Esophagus muscularis mucosa (tissue), 4 donors: ENCODE data around the gene CYBA. TPM values are rescaled to one million over a fixed set of nuclear protein-coding genes. Genes with fewer than 3 reads are reported as not detected.

Experiments
- DNase-seq: peaks from one replicate; pipeline ENCODE4 v3.0.0-alpha.2; 2017; ENCODE audit errors: extremely low spot score
- H3K27ac ChIP-seq, 4 donors: fragments of 200-600 bp; sonication (generic); replicated peaks in 1 of 4; 1 replicate in 3 of 4; 2 replicates in 1 of 4; pipeline ENCODE4 v1.5.1; 2016 to 2019; ENCODE audit warnings: mild to moderate bottlenecking in 1 of 4
- H3K27me3 ChIP-seq, 4 donors: fragments of 200-600 bp; sonication (generic); one replicate each; pipeline versions ENCODE4 v1.5.1 to v1.6.0; 2016 to 2019
- H3K36me3 ChIP-seq, 4 donors: fragments of 200-600 bp; sonication (generic); one replicate each; pipeline ENCODE4 v1.5.1; 2016 to 2019
- H3K4me1 ChIP-seq, 4 donors: fragments of 200-600 bp; sonication (generic); one replicate each; pipeline ENCODE4 v1.5.1; 2016 to 2019
- H3K4me3 ChIP-seq, 4 donors: fragments of 200-600 bp; sonication (generic); 1 replicate in 2 of 4; 2 replicates in 2 of 4; pipeline ENCODE4 v1.5.1; 2016 to 2019; ENCODE audit warnings: mild to moderate bottlenecking in 4 of 4, moderate library complexity in 1 of 4
- H3K9me3 ChIP-seq, 4 donors: fragments of 200-600 bp; sonication (generic); 1 replicate in 3 of 4; 2 replicates in 1 of 4; pipeline ENCODE4 v1.5.1; 2016 to 2019
- EP300 ChIP-seq: sonication (generic); formaldehyde crosslinking; IDR thresholded peaks from one replicate; pipeline ENCODE4 v1.6.1; 2017; ENCODE audit warnings: antibody characterized with exemption
- POLR2A ChIP-seq: fragments of 450-650 bp; IDR thresholded peaks from one replicate; pipeline ENCODE4 v1.6.1; 2017; ENCODE audit warnings: antibody characterized with exemption, moderate library complexity, mild to moderate bottlenecking, low read depth
- POLR2AphosphoS5 ChIP-seq, 2 donors: sonication (generic); formaldehyde crosslinking; IDR thresholded peaks; one replicate each; pipeline ENCODE4 v1.6.1; 2017; ENCODE audit warnings: antibody characterized with exemption in 2 of 2
- WGBS: methylation state at CpG from one replicate; pipeline ENCODE4 v1.1.5; 2018; 5-methylcytosine and 5-hydroxymethylcytosine counted together
- intact Hi-C: fragments of 100-400 bp; cut with DNase I; formaldehyde crosslinking; loops from one replicate; pipeline ENCODE4 v1.15.1; 2023
- total RNA-seq, 4 donors: library from RNA; depleted of rRNA; stranded (reverse); fragments of >200 nt; gene quantifications; one replicate each; pipeline versions ENCODE4 v1.1.0 to v1.2.1, GENCODE V29; 2016
- TF ChIP-seq, protein P1 (sequence below), 3 experiments: fragments of 200-600 bp in 2 of 3; fragments of 450-650 bp in 1 of 3; sonication (generic) in 2 of 3; IDR thresholded peaks; one replicate each; pipeline ENCODE4 v1.5.1; 2017 to 2019; ENCODE audit warnings: antibody characterized with exemption in 3 of 3, mild to moderate bottlenecking in 2 of 3, moderate library complexity in 1 of 3

The CYBA gene
- total RNA-seq, 4 donors from 2014 or later: 46.5 to 156 (median 99.2) TPM

DNA sequence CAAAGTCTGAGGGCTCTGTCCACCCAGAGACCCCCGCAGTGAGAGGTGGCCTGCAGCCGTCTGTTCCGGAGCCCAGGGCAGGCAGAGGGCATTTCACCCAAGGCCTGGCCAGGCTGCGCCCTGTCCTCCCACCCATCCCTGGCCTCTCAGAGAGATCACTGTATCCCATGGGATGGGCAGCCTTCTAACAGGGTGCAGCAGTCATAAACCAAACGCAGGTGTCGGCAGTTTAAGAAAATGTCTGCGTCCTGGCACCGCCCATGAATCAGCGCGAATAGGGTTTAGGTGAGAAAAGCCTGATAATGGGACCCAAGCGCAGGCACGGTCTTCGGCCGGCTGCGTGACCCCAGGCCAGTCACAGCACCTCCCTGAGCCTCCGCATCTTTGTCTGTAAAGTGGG, 5.4 kb downstream of the CYBA start:
- Histone ChIP-seq H3K9me3 (no peaks in the 10 kb centered on the region), H3K27me3 (peaks cover 0 to 12% (median 3%) of the 10 kb centered on the region in 4 donors), H3K36me3 (peaks cover 0 to 8% (median 0%) of the 10 kb centered on the region in 4 donors), H3K27ac (no peak overlapping the region), H3K4me1 (peaks cover 7 to 14% (median 10%) of the 10 kb centered on the region in 4 donors), H3K4me3 (no peak overlapping the region)
- no peak for TF ChIP-seq EP300
- no peak for TF ChIP-seq POLR2A
- TF ChIP-seq POLR2AphosphoS5 (IDR thresholded peaks at IDR 0.05): no peak
- TF ChIP-seq, protein P1, sequence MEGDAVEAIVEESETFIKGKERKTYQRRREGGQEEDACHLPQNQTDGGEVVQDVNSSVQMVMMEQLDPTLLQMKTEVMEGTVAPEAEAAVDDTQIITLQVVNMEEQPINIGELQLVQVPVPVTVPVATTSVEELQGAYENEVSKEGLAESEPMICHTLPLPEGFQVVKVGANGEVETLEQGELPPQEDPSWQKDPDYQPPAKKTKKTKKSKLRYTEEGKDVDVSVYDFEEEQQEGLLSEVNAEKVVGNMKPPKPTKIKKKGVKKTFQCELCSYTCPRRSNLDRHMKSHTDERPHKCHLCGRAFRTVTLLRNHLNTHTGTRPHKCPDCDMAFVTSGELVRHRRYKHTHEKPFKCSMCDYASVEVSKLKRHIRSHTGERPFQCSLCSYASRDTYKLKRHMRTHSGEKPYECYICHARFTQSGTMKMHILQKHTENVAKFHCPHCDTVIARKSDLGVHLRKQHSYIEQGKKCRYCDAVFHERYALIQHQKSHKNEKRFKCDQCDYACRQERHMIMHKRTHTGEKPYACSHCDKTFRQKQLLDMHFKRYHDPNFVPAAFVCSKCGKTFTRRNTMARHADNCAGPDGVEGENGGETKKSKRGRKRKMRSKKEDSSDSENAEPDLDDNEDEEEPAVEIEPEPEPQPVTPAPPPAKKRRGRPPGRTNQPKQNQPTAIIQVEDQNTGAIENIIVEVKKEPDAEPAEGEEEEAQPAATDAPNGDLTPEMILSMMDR (IDR thresholded peaks at IDR 0.05): no peak
- intact Hi-C loops: no loop called here
- WGBS: 98% methylated on average over 16 of the region's 16 CpGs
- DNase-seq: no peak

DNA sequence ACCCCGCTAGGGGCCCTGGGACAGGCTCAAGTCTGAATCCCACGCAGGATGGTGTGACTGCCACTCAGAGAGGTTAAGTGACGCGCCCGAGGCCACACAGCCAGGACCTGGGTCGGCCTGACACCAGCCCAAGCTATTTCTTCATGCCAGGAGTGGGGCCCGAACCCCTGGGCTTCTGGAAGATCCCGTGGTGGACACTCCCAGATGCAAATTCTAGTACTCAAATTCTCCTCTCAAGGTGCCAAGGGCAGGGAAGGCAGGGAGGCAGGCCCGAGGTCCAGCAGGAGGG, 7.3 kb downstream of the CYBA start:
- Histone ChIP-seq H3K27me3 (peaks cover 0 to 29% (median 17%) of the 10 kb centered on the region in 4 donors), H3K4me3 (no peak overlapping the region), H3K27ac (no peak overlapping the region), H3K9me3 (no peaks in the 10 kb centered on the region), H3K4me1 (peaks cover 0 to 13% (median 0%) of the 10 kb centered on the region in 4 donors), H3K36me3 (peaks cover 0 to 8% (median 0%) of the 10 kb centered on the region in 4 donors)
- intact Hi-C loops: no loop called here
- TF ChIP-seq POLR2AphosphoS5 (IDR thresholded peaks at IDR 0.05): no peak
- no peak for TF ChIP-seq EP300
- no peak for TF ChIP-seq POLR2A
- TF ChIP-seq, protein P1 (IDR thresholded peaks at IDR 0.05): no peak
- DNase-seq: no peak
- WGBS: no CpG with 5 or more reads among the region's 9 CpGs

DNA sequence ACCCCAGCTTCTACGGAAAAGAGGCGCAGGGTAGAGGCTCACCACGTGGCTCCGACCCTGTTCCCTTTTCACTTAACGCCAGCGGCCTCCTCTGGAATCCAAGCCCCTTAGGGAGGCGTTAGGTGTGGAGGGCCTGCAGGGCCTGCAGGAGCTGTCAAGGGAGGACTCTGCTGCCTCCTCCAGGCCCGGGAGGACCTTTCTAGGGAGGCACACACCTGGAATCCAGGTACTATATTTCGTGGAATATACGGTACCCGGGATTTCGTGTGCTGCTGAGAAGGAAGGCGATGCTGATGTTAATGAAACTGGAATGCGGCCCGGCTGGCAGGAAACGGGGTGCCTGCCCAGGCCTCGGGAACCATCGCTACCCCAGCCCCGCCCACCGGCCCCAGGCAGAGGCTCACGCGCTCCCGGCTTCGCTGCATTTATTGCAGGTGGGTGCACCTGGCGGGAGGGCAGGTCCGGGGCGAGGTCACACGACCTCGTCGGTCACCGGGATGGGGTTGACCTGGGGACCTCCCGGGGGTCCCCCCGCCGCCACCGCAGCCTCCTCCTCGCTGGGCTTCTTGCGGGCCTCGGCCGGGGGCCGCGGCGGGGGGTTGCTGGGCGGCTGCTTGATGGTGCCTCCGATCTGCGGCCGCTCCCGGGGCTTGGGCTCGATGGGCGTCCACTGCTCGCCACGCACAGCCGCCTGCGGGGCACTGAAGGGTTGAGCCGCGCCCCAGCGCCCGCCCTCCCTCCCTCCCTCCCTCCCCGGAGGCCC, 7.8 kb downstream of the CYBA start:
- H3K9me3 ChIP-seq: no peaks in the 10 kb centered on the region
- no peak overlapping the region for H3K27ac ChIP-seq
- no peak for TF ChIP-seq EP300
- TF ChIP-seq, protein P1 (IDR thresholded peaks at IDR 0.05): no peak
- peaks cover 0 to 13% (median 0%) of the 10 kb centered on the region in 4 donors for H3K4me1 ChIP-seq
- H3K4me3 ChIP-seq: no peak overlapping the region
- peaks cover 0 to 8% (median 0%) of the 10 kb centered on the region in 4 donors for H3K36me3 ChIP-seq
- peaks cover 0 to 35% (median 22%) of the 10 kb centered on the region in 4 donors for H3K27me3 ChIP-seq
- 87% methylated on average over 35 of the region's 58 CpGs for WGBS
- no peak for DNase-seq
- intact Hi-C loops: no loop called here

DNA sequence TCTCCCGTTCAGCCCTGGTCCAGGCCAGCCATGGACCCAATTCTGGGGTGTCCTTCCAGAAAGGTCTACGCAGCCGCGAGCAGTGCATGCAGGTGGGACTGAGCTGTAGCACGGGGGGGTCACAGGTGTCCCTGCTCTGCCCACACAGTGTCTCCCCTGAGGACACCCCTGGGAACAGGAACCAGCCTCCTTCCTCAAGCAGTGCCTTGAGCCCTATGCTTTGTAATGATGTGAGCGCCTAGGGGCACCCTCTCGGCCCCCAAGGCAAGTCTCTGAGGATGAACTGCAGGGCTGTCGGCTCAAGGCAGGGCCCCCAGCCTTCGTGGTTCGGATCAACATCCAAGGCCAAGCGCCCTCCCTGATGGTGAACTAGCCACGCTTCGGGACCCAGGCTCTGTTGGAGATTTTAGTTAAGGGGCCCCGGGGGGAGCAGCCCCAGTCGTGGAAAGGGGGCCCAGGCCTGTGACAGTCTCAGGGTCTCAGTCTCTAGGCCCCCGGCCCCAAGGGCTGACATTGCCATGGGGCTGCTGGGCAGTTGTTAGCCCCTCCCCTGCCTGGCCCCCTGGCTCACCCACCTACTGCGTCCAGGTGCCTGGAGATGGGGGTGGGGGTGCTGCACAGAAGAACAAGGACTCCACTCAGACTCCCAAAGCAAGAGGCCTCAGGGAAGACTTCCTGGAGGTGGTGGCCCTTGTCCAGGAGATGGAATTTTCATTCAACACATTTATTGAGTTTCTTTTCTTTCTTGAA, 10.2 kb downstream of the CYBA start:
- no peak overlapping the region for H3K27ac ChIP-seq
- 62% methylated on average over 10 of the region's 17 CpGs for WGBS
- H3K36me3 ChIP-seq: peaks cover 0 to 8% (median 0%) of the 10 kb centered on the region in 4 donors
- peaks cover 0 to 58% (median 24%) of the 10 kb centered on the region in 4 donors for H3K27me3 ChIP-seq
- no peak for DNase-seq
- no peak for TF ChIP-seq POLR2A
- H3K4me3 ChIP-seq: no peak overlapping the region
- H3K9me3 ChIP-seq: no peaks in the 10 kb centered on the region
- H3K4me1 ChIP-seq: peaks cover 0 to 13% (median 0%) of the 10 kb centered on the region in 4 donors
- intact Hi-C loops: no loop called here

DNA sequence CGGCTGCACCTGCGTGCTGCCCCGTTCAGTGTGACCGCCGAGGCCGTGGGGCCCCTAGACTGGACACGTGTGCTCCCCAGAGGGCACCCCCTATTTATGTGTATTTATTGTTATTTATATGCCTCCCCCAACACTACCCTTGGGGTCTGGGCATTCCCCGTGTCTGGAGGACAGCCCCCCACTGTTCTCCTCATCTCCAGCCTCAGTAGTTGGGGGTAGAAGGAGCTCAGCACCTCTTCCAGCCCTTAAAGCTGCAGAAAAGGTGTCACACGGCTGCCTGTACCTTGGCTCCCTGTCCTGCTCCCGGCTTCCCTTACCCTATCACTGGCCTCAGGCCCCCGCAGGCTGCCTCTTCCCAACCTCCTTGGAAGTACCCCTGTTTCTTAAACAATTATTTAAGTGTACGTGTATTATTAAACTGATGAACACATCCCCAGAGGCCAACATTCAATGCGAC, 10.8 kb downstream of the CYBA start:
- H3K9me3 ChIP-seq: no peaks in the 10 kb centered on the region
- peaks cover 0 to 64% (median 24%) of the 10 kb centered on the region in 4 donors for H3K27me3 ChIP-seq
- H3K36me3 ChIP-seq: peaks cover 0 to 8% (median 0%) of the 10 kb centered on the region in 4 donors
- intact Hi-C loops: no loop called here
- H3K4me1 ChIP-seq: peaks cover under 1 to 17% (median 1%) of the 10 kb centered on the region in 4 donors
- TF ChIP-seq POLR2A: no peak
- TF ChIP-seq EP300: no peak
- TF ChIP-seq, protein P1 (IDR thresholded peaks at IDR 0.05): no peak
- TF ChIP-seq POLR2AphosphoS5 (IDR thresholded peaks at IDR 0.05): no peak
- 47% methylated on average over 13 of the region's 13 CpGs for WGBS
- no peak overlapping the region for H3K27ac ChIP-seq
- H3K4me3 ChIP-seq: no peak overlapping the region
- no peak for DNase-seq
